OCI-LY3 (cell line): Measurements from ENCODE around the gene WNT6.

Experiments
- H2AFZ ChIP-seq: fragments of 200-600, 300-600 bp; shearing (Covaris generic); 2 replicates; pipeline ENCODE4 v1.6.0; 2014; ENCODE audit warnings: antibody characterized with exemption, low read depth, low read length
- H3K27ac ChIP-seq: fragments of 200-600, 300-600 bp; sonication (generic); 2 replicates; pipeline ENCODE4 v1.5.1; 2014; ENCODE audit warnings: mild to moderate bottlenecking, low read length, moderate library complexity, mixed read lengths
- H3K27me3 ChIP-seq: fragments of 200-600, 300-600 bp; sonication (generic); 2 replicates; pipeline ENCODE4 v1.6.1; 2014; ENCODE audit warnings: low read depth, low read length, mixed read lengths
- H3K36me3 ChIP-seq: fragments of 200-600, 300-600 bp; sonication (generic); replicated peaks from 2 replicates; pipeline ENCODE3; 2014; ENCODE audit warnings: low read depth, low read length, mixed read lengths
- H3K4me1 ChIP-seq: fragments of 300-600, 200-600 bp; sonication (generic); 2 replicates; pipeline ENCODE4 v1.6.1; 2014; ENCODE audit warnings: low read length, mixed read lengths
- H3K4me2 ChIP-seq: fragments of 200-600, 300-600 bp; sonication (generic); 2 replicates; pipeline ENCODE4 v1.6.1; 2014; ENCODE audit warnings: low read length, mixed read lengths
- H3K4me3 ChIP-seq: fragments of 300-600, 200-600 bp; sonication (generic); 2 replicates; pipeline ENCODE4 v1.5.1; 2014; ENCODE audit warnings: antibody characterized with exemption, mild to moderate bottlenecking, low read length, moderate library complexity
- H3K79me2 ChIP-seq: fragments of 300-600, 200-600 bp; shearing (Covaris generic); 2 replicates; pipeline ENCODE4 v1.6.1; 2014; ENCODE audit warnings: mild to moderate bottlenecking, low read length, mixed read lengths
- H3K9ac ChIP-seq: fragments of 300-600, 200-600 bp; shearing (Covaris generic); 2 replicates; pipeline ENCODE4 v1.6.0; 2014; ENCODE audit warnings: mild to moderate bottlenecking, low read length, moderate library complexity
- H3K9me3 ChIP-seq: fragments of 200-600, 300-600 bp; shearing (Covaris generic); 2 replicates; pipeline ENCODE4 v1.6.1; 2014; ENCODE audit warnings: low read length, mixed read lengths; ENCODE audit not compliant: insufficient read depth
- H4K20me1 ChIP-seq: fragments of 200-600, 300-600 bp; sonication (generic); 2 replicates; pipeline ENCODE4 v1.6.1; 2016; ENCODE audit warnings: low read length, mixed read lengths; ENCODE audit not compliant: insufficient read depth
- CTCF ChIP-seq: fragments of 200-600, 300-600 bp; sonication (generic); IDR thresholded peaks from 2 replicates; pipeline ENCODE4 v1.5.1; 2014; ENCODE audit warnings: antibody characterized with exemption, low read length, low read depth
- EZH2phosphoT487 ChIP-seq: fragments of 200-600 bp; shearing (Covaris generic); IDR thresholded peaks from 2 replicates; pipeline ENCODE4 v1.6.1; 2018; ENCODE audit warnings: antibody characterized with exemption, mixed run types, low read depth

Gene WNT6

GRCh38 chr2:218812861-218813260 lies 46.7 kb upstream of the WNT6 start:
- Histone ChIP-seq H3K27ac (no peak overlapping the region), H3K4me3 (no peak overlapping the region), H3K79me2 (no peaks in the 10 kb centered on the region), H3K4me1 (no peaks in the 10 kb centered on the region), H3K36me3 (no peaks in the 10 kb centered on the region), H4K20me1 (no peaks in the 10 kb centered on the region), H3K4me2 (no peak overlapping the region), H3K9ac (no peak overlapping the region), H2AFZ (no peak overlapping the region), H3K27me3 (no peaks in the 10 kb centered on the region), H3K9me3 (no peaks in the 10 kb centered on the region)
- no peak for TF ChIP-seq CTCF
- TF ChIP-seq EZH2phosphoT487: no peak

- no peaks in the 10 kb centered on the region for H4K20me1 ChIP-seq
- no peaks in the 10 kb centered on the region for H3K27me3 ChIP-seq
- no peaks in the 10 kb centered on the region for H3K9me3 ChIP-seq
- 0 out of 2 replicates have a peak, but pooled peaks cover 1% of the 10 kb centered on the region for H3K4me1 ChIP-seq
- H3K36me3 ChIP-seq: no peaks in the 10 kb centered on the region
- H3K79me2 ChIP-seq: no peaks in the 10 kb centered on the region
- H3K4me3 ChIP-seq: no peak overlapping the region
- no peak overlapping the region for H3K4me2 ChIP-seq
- no peak overlapping the region for H3K9ac ChIP-seq
- no peak overlapping the region for H2AFZ ChIP-seq
- H3K27ac ChIP-seq: no peak overlapping the region
- TF ChIP-seq EZH2phosphoT487 (no peak), CTCF (no peak)
These were observed 45.7 kb upstream of the WNT6 start for GRCh38 chr2:218813771-218814460.

GRCh38 chr2:218814540-218815243 lies 44.9 kb upstream of the WNT6 start:
- no peaks in the 10 kb centered on the region for H3K36me3 ChIP-seq
- 0 out of 2 replicates have a peak, but pooled peaks cover 4% of the 10 kb centered on the region for H3K4me1 ChIP-seq
- no peaks in the 10 kb centered on the region for H3K9me3 ChIP-seq
- no peak overlapping the region for H3K9ac ChIP-seq
- H3K4me2 ChIP-seq: no peak overlapping the region
- H4K20me1 ChIP-seq: no peaks in the 10 kb centered on the region
- no peak overlapping the region for H2AFZ ChIP-seq
- H3K4me3 ChIP-seq: no peak overlapping the region
- H3K27me3 ChIP-seq: no peaks in the 10 kb centered on the region
- no peak overlapping the region for H3K27ac ChIP-seq
- no peaks in the 10 kb centered on the region for H3K79me2 ChIP-seq
- TF ChIP-seq CTCF (no peak), EZH2phosphoT487 (no peak)

- Histone ChIP-seq H3K4me2 (no peak overlapping the region), H3K4me1 (0 out of 2 replicates have a peak, but pooled peaks cover 4% of the 10 kb centered on the region), H3K9ac (no peak overlapping the region), H3K9me3 (no peaks in the 10 kb centered on the region), H3K4me3 (no peak overlapping the region), H3K79me2 (no peaks in the 10 kb centered on the region), H2AFZ (no peak overlapping the region), H4K20me1 (no peaks in the 10 kb centered on the region), H3K27ac (no peak overlapping the region), H3K27me3 (no peaks in the 10 kb centered on the region), H3K36me3 (no peaks in the 10 kb centered on the region)
- no peak for TF ChIP-seq EZH2phosphoT487
- TF ChIP-seq CTCF: no peak
These were observed 44.4 kb upstream of the WNT6 start for GRCh38 chr2:218815244-218815637.
